ENCODE measurements around the gene TNNT2.

The TNNT2 gene

DNA sequence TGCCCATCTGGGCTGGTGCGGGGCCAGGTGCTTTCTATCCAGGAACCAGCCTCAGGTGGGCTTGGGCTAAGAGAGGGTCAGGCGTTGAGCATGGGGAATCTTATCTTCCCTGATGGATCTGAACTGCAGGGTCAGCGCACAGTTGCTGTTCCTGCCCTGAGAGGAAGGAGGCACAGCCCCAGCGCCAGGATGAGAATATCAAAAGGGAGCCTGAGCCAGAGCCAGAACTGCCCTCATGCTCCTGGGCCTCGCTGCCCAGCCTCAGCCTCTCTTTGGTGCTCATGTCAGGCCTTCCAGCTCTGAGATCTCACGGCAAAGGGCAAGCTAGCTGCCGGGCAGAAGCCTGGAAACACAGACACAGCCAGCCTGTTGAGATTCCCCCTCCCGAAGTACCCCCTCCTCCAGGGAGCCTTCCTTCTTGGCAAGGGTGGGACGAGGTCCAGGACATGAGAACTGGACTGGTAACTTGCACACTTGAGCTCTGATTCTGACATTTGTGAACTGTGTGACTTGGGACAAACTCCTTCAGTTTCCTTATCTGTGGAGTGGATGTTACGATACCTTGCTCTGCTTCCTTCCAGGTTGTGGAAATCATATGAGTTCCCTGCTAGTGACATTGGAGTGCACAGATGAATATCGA is 22.9 kb upstream of the TNNT2 start:
- H3K27me3 ChIP-seq (ENCODE audit: control insufficient read depth, insufficient read depth, low read length): peaks cover 33% of the 10 kb centered on the region
- peak overlapping the region; percentile 69 for H3K4me3 ChIP-seq (ENCODE audit: low read depth, low read length)
- no peaks in the 10 kb centered on the region for H3K9me3 ChIP-seq (ENCODE audit: control insufficient read depth, insufficient read depth, low read length)
- peaks cover 4% of the 10 kb centered on the region for H3K4me1 ChIP-seq (ENCODE audit: control insufficient read depth, insufficient read depth, low read length)
- H3K9ac ChIP-seq (ENCODE audit: low read depth, low read length): no peak overlapping the region
- H3K36me3 ChIP-seq (ENCODE audit: control insufficient read depth, insufficient read depth, low read length): no peaks in the 10 kb centered on the region

GRCh38 chr1:201399352-201400126 is 22.1 kb upstream of the TNNT2 start:
- Histone ChIP-seq H3K27me3 (ENCODE audit: control insufficient read depth, insufficient read depth, low read length) (peaks cover 33% of the 10 kb centered on the region), H3K36me3 (ENCODE audit: control insufficient read depth, insufficient read depth, low read length) (no peaks in the 10 kb centered on the region), H3K4me1 (ENCODE audit: control insufficient read depth, insufficient read depth, low read length) (peaks cover 6% of the 10 kb centered on the region), H3K9ac (ENCODE audit: low read depth, low read length) (peak overlapping the region; percentile 84), H3K4me3 (ENCODE audit: low read depth, low read length) (peak overlapping the region; percentile 69), H3K9me3 (ENCODE audit: control insufficient read depth, insufficient read depth, low read length) (no peaks in the 10 kb centered on the region)

DNA sequence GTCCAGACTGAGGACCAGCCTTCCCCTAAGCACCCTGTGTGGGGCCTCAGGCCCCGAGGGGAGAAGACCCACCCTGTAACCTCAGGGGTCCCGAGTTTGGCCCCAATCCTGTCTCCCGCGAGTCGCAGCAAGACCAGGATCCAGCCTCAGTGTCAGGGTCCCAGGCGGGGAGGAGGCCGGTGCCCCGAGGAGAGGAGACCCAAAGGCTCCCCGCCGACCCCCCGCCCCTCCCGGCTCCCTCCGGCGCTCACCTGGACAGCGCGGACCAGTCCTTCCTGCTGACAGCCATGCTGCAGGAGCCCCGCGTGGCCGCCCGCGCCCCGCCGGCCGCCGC is 21.5 kb upstream of the TNNT2 start, which contains the start of gene LAD1:
Gene LAD1 (minus strand): TSS at position 307 of the 334 bp plus-strand sequence. CDS start 18 bp downstream, at position 289.
- Histone ChIP-seq H3K9me3 (ENCODE audit: control insufficient read depth, insufficient read depth, low read length) (no peaks in the 10 kb centered on the region), H3K9ac (ENCODE audit: low read depth, low read length) (peak within 1 kb of the TSS; percentile 84), H3K27me3 (ENCODE audit: control insufficient read depth, insufficient read depth, low read length) (peaks cover 33% of the 10 kb centered on the region), H3K36me3 (ENCODE audit: control insufficient read depth, insufficient read depth, low read length) (no peaks in the 10 kb centered on the region), H3K4me1 (ENCODE audit: control insufficient read depth, insufficient read depth, low read length) (peaks cover 11% of the 10 kb centered on the region), H3K4me3 (ENCODE audit: low read depth, low read length) (peak within 1 kb of the TSS; percentile 69)

DNA sequence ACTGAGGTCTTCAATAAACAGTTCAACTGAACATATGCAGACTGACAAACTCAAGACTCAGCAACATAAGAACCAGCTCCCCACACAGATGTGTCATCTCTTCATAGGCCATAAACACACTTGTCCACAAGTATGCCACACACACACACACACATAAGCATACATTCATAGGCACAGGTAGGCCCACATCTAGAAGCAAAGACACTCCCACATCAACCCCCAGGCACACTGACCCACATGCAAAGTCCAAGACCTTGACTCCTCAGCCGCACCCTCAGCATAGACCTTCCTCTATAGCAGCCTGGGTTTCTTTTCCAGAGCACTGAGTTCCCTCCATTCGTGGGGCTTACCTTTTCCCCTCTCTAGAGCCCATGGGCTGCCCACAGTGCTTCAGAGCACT is 20.2 kb upstream of the TNNT2 start:
- H3K4me1 ChIP-seq (ENCODE audit: control insufficient read depth, insufficient read depth, low read length): peaks cover 11% of the 10 kb centered on the region
- no peak overlapping the region for H3K9ac ChIP-seq (ENCODE audit: low read depth, low read length)
- peaks cover 30% of the 10 kb centered on the region for H3K27me3 ChIP-seq (ENCODE audit: control insufficient read depth, insufficient read depth, low read length)
- H3K9me3 ChIP-seq (ENCODE audit: control insufficient read depth, insufficient read depth, low read length): no peaks in the 10 kb centered on the region
- H3K4me3 ChIP-seq (ENCODE audit: low read depth, low read length): no peak overlapping the region
- H3K36me3 ChIP-seq (ENCODE audit: control insufficient read depth, insufficient read depth, low read length): no peaks in the 10 kb centered on the region

DNA sequence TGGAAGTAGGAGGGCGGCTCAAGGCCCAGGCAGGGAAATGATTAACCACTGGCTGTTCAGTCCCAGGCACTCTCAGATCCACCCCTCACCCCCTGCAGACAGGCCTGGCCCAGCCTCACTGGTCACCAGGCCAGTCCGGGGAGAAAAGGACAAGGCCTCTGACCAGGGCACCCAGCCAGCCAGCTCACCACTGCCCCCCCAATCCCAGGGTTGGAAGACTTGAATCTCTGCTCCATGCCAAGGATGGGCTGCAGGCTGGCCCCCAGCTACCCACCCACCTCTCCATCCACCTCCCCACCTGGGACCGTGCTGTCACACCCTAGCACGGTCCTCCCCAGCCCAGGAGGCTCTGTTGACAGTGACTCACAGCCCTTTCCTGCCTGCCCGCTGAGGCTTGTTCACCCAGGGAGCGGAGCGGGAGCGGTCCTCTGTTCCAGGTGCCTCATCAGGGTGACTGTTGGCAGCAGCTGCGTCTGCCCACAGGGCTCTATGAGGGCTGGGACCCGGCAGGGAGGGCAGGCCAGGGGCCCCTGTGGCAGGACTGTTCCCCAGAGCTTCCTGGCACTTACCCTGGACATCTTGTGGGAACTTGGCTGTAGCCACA is 19.5 kb upstream of the TNNT2 start:
- no peak overlapping the region for H3K4me3 ChIP-seq (ENCODE audit: low read depth, low read length)
- H3K27me3 ChIP-seq (ENCODE audit: control insufficient read depth, insufficient read depth, low read length): peaks cover 30% of the 10 kb centered on the region
- H3K4me1 ChIP-seq (ENCODE audit: control insufficient read depth, insufficient read depth, low read length): peaks cover 13% of the 10 kb centered on the region

GRCh38 chr1:201395936-201396335 is 18.5 kb upstream of the TNNT2 start:
- no peak overlapping the region for H3K4me3 ChIP-seq (ENCODE audit: low read depth, low read length)
- H3K27me3 ChIP-seq (ENCODE audit: control insufficient read depth, insufficient read depth, low read length): peaks cover 20% of the 10 kb centered on the region
- no peaks in the 10 kb centered on the region for H3K36me3 ChIP-seq (ENCODE audit: control insufficient read depth, insufficient read depth, low read length)
- H3K9ac ChIP-seq (ENCODE audit: low read depth, low read length): no peak overlapping the region
- peaks cover 14% of the 10 kb centered on the region for H3K4me1 ChIP-seq (ENCODE audit: control insufficient read depth, insufficient read depth, low read length)
- no peaks in the 10 kb centered on the region for H3K9me3 ChIP-seq (ENCODE audit: control insufficient read depth, insufficient read depth, low read length)

More for the DNA sequence above, 19.5 kb upstream of the TNNT2 start:
- Histone ChIP-seq H3K36me3 (ENCODE audit: control insufficient read depth, insufficient read depth, low read length) (no peaks in the 10 kb centered on the region), H3K9ac (ENCODE audit: low read depth, low read length) (no peak overlapping the region), H3K9me3 (ENCODE audit: control insufficient read depth, insufficient read depth, low read length) (no peaks in the 10 kb centered on the region)

- no peaks in the 10 kb centered on the region for H3K9me3 ChIP-seq (ENCODE audit: control insufficient read depth, insufficient read depth, low read length)
- no peak overlapping the region for H3K4me3 ChIP-seq (ENCODE audit: low read depth, low read length)
- H3K27me3 ChIP-seq (ENCODE audit: control insufficient read depth, insufficient read depth, low read length): peaks cover 7% of the 10 kb centered on the region
- peaks cover 3% of the 10 kb centered on the region for H3K36me3 ChIP-seq (ENCODE audit: control insufficient read depth, insufficient read depth, low read length)
- peaks cover 10% of the 10 kb centered on the region for H3K4me1 ChIP-seq (ENCODE audit: control insufficient read depth, insufficient read depth, low read length)
- H3K9ac ChIP-seq (ENCODE audit: low read depth, low read length): peak overlapping the region; percentile 37
These were observed 17.1 kb upstream of the TNNT2 start for GRCh38 chr1:201394591-201394990.

DNA sequence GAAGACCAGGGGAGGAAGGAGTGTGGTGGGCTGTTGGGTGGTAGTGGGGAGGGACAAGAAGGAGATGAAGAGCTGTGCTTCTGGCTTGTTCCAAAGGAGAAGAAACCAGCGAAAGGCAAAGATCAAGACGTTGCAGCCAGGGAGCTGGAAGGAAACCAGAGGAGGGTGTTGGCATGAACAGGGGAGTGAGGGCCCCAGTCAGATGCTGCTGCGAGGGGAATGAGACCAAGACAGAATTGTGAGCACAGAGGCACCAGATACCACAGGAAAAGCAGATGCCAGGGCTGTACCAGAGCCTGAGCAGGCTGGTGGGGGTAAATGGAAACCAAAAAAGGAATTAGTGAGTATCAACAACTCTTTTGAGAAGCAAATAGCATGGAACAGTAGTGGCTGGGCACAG is 15.6 kb upstream of the TNNT2 start:
- Histone ChIP-seq H3K9me3 (ENCODE audit: control insufficient read depth, insufficient read depth, low read length) (no peaks in the 10 kb centered on the region), H3K27me3 (ENCODE audit: control insufficient read depth, insufficient read depth, low read length) (no peaks in the 10 kb centered on the region), H3K36me3 (ENCODE audit: control insufficient read depth, insufficient read depth, low read length) (peaks cover 3% of the 10 kb centered on the region), H3K9ac (ENCODE audit: low read depth, low read length) (no peak overlapping the region), H3K4me1 (ENCODE audit: control insufficient read depth, insufficient read depth, low read length) (peaks cover 10% of the 10 kb centered on the region), H3K4me3 (ENCODE audit: low read depth, low read length) (no peak overlapping the region)

- Histone ChIP-seq H3K27me3 (ENCODE audit: control insufficient read depth, insufficient read depth, low read length) (no peaks in the 10 kb centered on the region), H3K9ac (ENCODE audit: low read depth, low read length) (peak overlapping the region; percentile 9), H3K36me3 (ENCODE audit: control insufficient read depth, insufficient read depth, low read length) (peaks cover 7% of the 10 kb centered on the region), H3K9me3 (ENCODE audit: control insufficient read depth, insufficient read depth, low read length) (no peaks in the 10 kb centered on the region), H3K4me3 (ENCODE audit: low read depth, low read length) (no peak overlapping the region), H3K4me1 (ENCODE audit: control insufficient read depth, insufficient read depth, low read length) (peaks cover 10% of the 10 kb centered on the region)
These were observed 14.4 kb upstream of the TNNT2 start for GRCh38 chr1:201391651-201392511.

DNA sequence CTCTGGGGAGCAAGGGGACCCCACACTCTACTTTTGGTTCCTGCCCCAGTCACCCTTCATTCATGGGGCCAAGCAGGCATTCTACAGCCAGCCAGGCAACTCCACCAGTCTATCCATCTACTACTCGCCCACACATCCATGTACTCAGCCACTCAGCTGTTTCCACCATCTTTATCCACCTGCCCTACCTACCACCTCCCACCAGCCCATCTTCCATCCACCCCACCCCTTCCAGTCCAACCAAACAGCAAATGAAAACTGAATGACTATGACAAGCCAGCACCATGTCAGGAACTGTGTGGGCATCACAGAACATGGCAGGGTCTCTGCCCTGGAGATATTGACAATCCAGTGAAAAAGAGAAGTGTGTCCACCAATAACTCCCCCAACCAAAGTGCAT is 13.7 kb upstream of the TNNT2 start:
- Histone ChIP-seq H3K4me3 (ENCODE audit: low read depth, low read length) (no peak overlapping the region), H3K27me3 (ENCODE audit: control insufficient read depth, insufficient read depth, low read length) (no peaks in the 10 kb centered on the region), H3K4me1 (ENCODE audit: control insufficient read depth, insufficient read depth, low read length) (peaks cover 10% of the 10 kb centered on the region), H3K36me3 (ENCODE audit: control insufficient read depth, insufficient read depth, low read length) (peaks cover 7% of the 10 kb centered on the region), H3K9ac (ENCODE audit: low read depth, low read length) (no peak overlapping the region), H3K9me3 (ENCODE audit: control insufficient read depth, insufficient read depth, low read length) (no peaks in the 10 kb centered on the region)

DNA sequence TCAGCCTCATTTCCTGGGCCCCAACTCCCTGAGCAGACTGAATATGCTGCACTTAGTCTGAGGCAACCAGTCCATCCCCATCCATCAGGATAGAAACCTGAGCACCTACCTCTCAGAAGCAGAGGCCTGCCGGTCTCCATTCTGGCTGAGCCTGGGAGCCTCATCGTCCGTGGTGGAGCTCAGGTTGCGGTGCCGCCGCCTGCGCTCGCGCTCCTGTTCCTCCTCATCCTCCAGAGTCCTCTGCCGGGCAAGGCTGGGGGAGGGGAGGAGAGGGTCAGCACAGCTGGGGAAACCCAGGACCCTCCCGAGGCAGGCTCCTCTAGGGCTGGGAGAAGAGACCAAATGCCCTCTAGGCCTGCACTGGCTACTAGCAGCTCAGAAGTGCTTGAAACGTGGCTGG is 11.6 kb upstream of the TNNT2 start:
- H3K4me3 ChIP-seq (ENCODE audit: low read depth, low read length): no peak overlapping the region
- H3K9ac ChIP-seq (ENCODE audit: low read depth, low read length): no peak overlapping the region
- peaks cover 3% of the 10 kb centered on the region for H3K4me1 ChIP-seq (ENCODE audit: control insufficient read depth, insufficient read depth, low read length)
- H3K36me3 ChIP-seq (ENCODE audit: control insufficient read depth, insufficient read depth, low read length): peaks cover 7% of the 10 kb centered on the region
- no peaks in the 10 kb centered on the region for H3K27me3 ChIP-seq (ENCODE audit: control insufficient read depth, insufficient read depth, low read length)
- no peaks in the 10 kb centered on the region for H3K9me3 ChIP-seq (ENCODE audit: control insufficient read depth, insufficient read depth, low read length)

Measured in iPS-15b (cell line).